GM12878 (cell line): ENCODE results near the gene SLC12A4. TPM values are rescaled to one million over a fixed set of nuclear protein-coding genes. Genes with fewer than 3 reads are reported as not detected.

Source experiments
- ATAC-seq: fragments of 200-7000 bp; cut with Tn5 transposase; 3 replicates; pipeline ENCODE4 v1.9.1; 2020; ENCODE audit warnings: mild to moderate bottlenecking, moderate library complexity
- BruUV-seq: library from RNA; stranded (reverse); fragments of 400-500 nt; replicated peaks from 2 replicates; lab custom pipeline; 2021; lab: Mats Ljungman, UMichigan
- CTCF ChIA-PET: fragments of 300-600 bp; sonication (Branson Sonifier 250); formaldehyde crosslinking; extraction: SDS; loops from one replicate; lab custom pipeline; 2021; ENCODE audit warnings: inconsistent platforms; lab: Yijun Ruan, JAX
- POLR2A ChIA-PET: fragments of 350-600 bp; formaldehyde crosslinking; extraction: SDS; loops from one replicate; lab custom pipeline; 2021; ENCODE audit warnings: inconsistent platforms; lab: Charles Lee
- RAD21 ChIA-PET: fragments of 300-600 bp; sonication (Branson Sonifier 250); formaldehyde crosslinking; loops from one replicate; lab custom pipeline; 2023; ENCODE audit warnings: antibody characterized with exemption; ENCODE audit not compliant: unreplicated experiment; lab: Charles Lee
- SMC1A ChIA-PET: fragments of 300-600 bp; sonication (Branson Sonifier 250); formaldehyde crosslinking; loops from one replicate; lab custom pipeline; 2023; ENCODE audit not compliant: unreplicated experiment, uncharacterized antibody; lab: Charles Lee
- DNase-seq: peaks from one replicate; pipeline ENCODE4 v3.0.0-alpha.2; 2011; ENCODE audit warnings: low read depth, low spot score
- FAIRE-seq: peaks from 3 replicates; lab custom pipeline; 2011; peaks lifted over from hg19 to GRCh38; lab: Jason Lieb, UNC
- H2AFZ ChIP-seq: 2 replicates; pipeline ENCODE4 v1.6.0; 2011; ENCODE audit warnings: low read depth, low read length, control low read depth; ENCODE audit not compliant: control insufficient read depth
- H3K27ac ChIP-seq: 2 replicates; pipeline ENCODE4 v1.5.1; 2011; ENCODE audit warnings: control low read depth; ENCODE audit not compliant: control insufficient read depth, insufficient read depth
- H3K27me3 ChIP-seq, 2 experiments: replicated peaks in 1 of 2; 2 replicates each; pipeline versions ENCODE4 v1.6.0 to v1.6.1; 2011; ENCODE audit warnings: low read length in 1 of 2; ENCODE audit not compliant: control insufficient read depth in 2 of 2, insufficient read depth in 2 of 2
- H3K36me3 ChIP-seq, 2 experiments: 2 replicates each; pipeline ENCODE4 v1.5.1; 2011; ENCODE audit warnings: low read length in 1 of 2; ENCODE audit not compliant: control insufficient read depth in 2 of 2, insufficient read depth in 2 of 2
- H3K4me1 ChIP-seq: 2 replicates; pipeline ENCODE4 v1.6.1; 2011; ENCODE audit warnings: mild to moderate bottlenecking, low read length, moderate library complexity, mixed read lengths; ENCODE audit not compliant: control insufficient read depth, insufficient read depth
- H3K4me2 ChIP-seq: 2 replicates; pipeline ENCODE4 v1.6.0; 2011; ENCODE audit warnings: control low read depth; ENCODE audit not compliant: control insufficient read depth, insufficient read depth
- H3K4me3 ChIP-seq: fragments of 200-600 bp; sonication (generic); 2 replicates; pipeline ENCODE4 v1.5.1; 2016
- H3K79me2 ChIP-seq: 2 replicates; pipeline ENCODE4 v1.6.0; 2011; ENCODE audit warnings: low read length; ENCODE audit not compliant: control insufficient read depth, insufficient read depth
- H3K9ac ChIP-seq: 2 replicates; pipeline ENCODE4 v1.8.0; 2011; ENCODE audit warnings: low read length, control low read depth, mixed read lengths; ENCODE audit not compliant: control insufficient read depth, insufficient read depth
- H3K9me3 ChIP-seq: replicated peaks from 3 replicates; pipeline ENCODE4 v1.5.1; 2011; ENCODE audit warnings: mild to moderate bottlenecking, low read length; ENCODE audit not compliant: control insufficient read depth, insufficient read depth
- H4K20me1 ChIP-seq: 2 replicates; pipeline ENCODE4 v1.6.0; 2011; ENCODE audit not compliant: control insufficient read depth, insufficient read depth
- BACH1 ChIP-seq: fragments of 450-650 bp; IDR thresholded peaks from 2 replicates; pipeline ENCODE4 v1.6.1; 2017; ENCODE audit warnings: mild to moderate bottlenecking, borderline replicate concordance
- CREM ChIP-seq: IDR thresholded peaks from 2 replicates; pipeline ENCODE4 v1.6.1; 2014; ENCODE audit warnings: antibody characterized with exemption, low read depth
- FOXK2 ChIP-seq: fragments of 450-650 bp; IDR thresholded peaks from 2 replicates; pipeline ENCODE4 v1.6.1; 2017; ENCODE audit warnings: mild to moderate bottlenecking, moderate library complexity
- IKZF1 ChIP-seq: fragments of 450-650 bp; conservative IDR thresholded peaks from 2 replicates; pipeline ENCODE4 v1.6.1; 2017; ENCODE audit warnings: antibody characterized with exemption, mild to moderate bottlenecking
- JUNB ChIP-seq: IDR thresholded peaks from 2 replicates; pipeline ENCODE4 v1.6.1; 2016; ENCODE audit warnings: antibody characterized with exemption, mild to moderate bottlenecking
- MYC ChIP-seq: IDR thresholded peaks from 2 replicates; pipeline ENCODE4 v1.6.1; 2011; ENCODE audit warnings: mild to moderate bottlenecking, low read length, moderate library complexity, inconsistent platforms; ENCODE audit not compliant: insufficient read depth, insufficient replicate concordance, insufficient read length, severe bottlenecking
- NR2C1 ChIP-seq: fragments of 450-650 bp; IDR thresholded peaks from 2 replicates; pipeline ENCODE4 v1.6.1; 2017; ENCODE audit warnings: antibody characterized with exemption, mild to moderate bottlenecking, moderate library complexity
- NR2C2 ChIP-seq: IDR thresholded peaks from 2 replicates; pipeline ENCODE4 v1.6.1; 2011; ENCODE audit warnings: borderline replicate concordance, low read depth; ENCODE audit not compliant: control insufficient read depth, insufficient read length
- RCOR1 ChIP-seq: conservative IDR thresholded peaks from 2 replicates; pipeline ENCODE4 v1.6.1; 2012; ENCODE audit warnings: low read depth, low read length, improper control_type of control experiment
- SMAD5 ChIP-seq: IDR thresholded peaks from 2 replicates; pipeline ENCODE4 v1.6.1; 2016; ENCODE audit warnings: antibody characterized with exemption, low read depth
- ZZZ3 ChIP-seq: IDR thresholded peaks from 2 replicates; pipeline ENCODE4 v1.6.1; 2011; ENCODE audit warnings: low read depth; ENCODE audit not compliant: control insufficient read depth, insufficient read length
- WGBS: methylation state at CpG from one replicate; pipeline ENCODE4 v1.1.6; 2016; ENCODE audit warnings: low lambda C conversion rate; ENCODE audit not compliant: insufficient replicate concordance, insufficient coverage; ENCODE audit errors: missing lambda C conversion rate; 5-methylcytosine and 5-hydroxymethylcytosine counted together
- in situ Hi-C: fragments of 300-500 bp; cut with MboI; formaldehyde crosslinking; loops from 9 replicates; pipeline ENCODE4 v1.14.3; 2018; ENCODE audit warnings: mixed read lengths
- intact Hi-C: fragments of 100-400 bp; cut with micrococcal nuclease; formaldehyde crosslinking; loops from one replicate; pipeline ENCODE4 v1.14.2; 2022; ENCODE audit not compliant: unreplicated experiment
- polyA plus RNA-seq, 11 experiments: library from polyadenylated mRNA; depleted of rRNA in 4 of 11; unstranded in 6 of 11; stranded (reverse) in 5 of 11; fragments of >200 nt; fragmentation: Nextera tagmentation in 4 of 11; fragmentation: Illumina TruSeq in 1 of 11; extraction: Ambion mirVana in 4 of 11; extraction: Trizol in 1 of 11; gene quantifications; 1 replicate in 1 of 11; 2 replicates in 10 of 11; pipeline versions ENCODE4 v1.2.1 to v1.2.3, GENCODE V29; 2011 to 2016; ENCODE audit warnings: inconsistent platforms in 2 of 11, missing spikeins in 2 of 11, low read depth in 1 of 11
- total RNA-seq, 4 experiments: library from RNA; depleted of rRNA in 3 of 4; stranded (reverse); fragments of >200 nt in 3 of 4; fragmentation: Illumina TruSeq in 1 of 4; extraction: Trizol in 1 of 4; gene quantifications; 2 replicates each; pipeline versions ENCODE4 v1.2.1 to v1.2.3, GENCODE V29; 2013 to 2021
- TF ChIP-seq, protein P1 (sequence below): fragments of 450-650 bp; conservative IDR thresholded peaks from 2 replicates; pipeline ENCODE4 v1.6.1; 2017; ENCODE audit warnings: mild to moderate bottlenecking, moderate library complexity
- TF ChIP-seq, protein P2 (sequence below): fragments of 450-650 bp; IDR thresholded peaks from 2 replicates; pipeline ENCODE4 v1.6.1; 2018; ENCODE audit warnings: borderline replicate concordance, mild to moderate bottlenecking; ENCODE audit not compliant: partially characterized antibody
- TF ChIP-seq, protein P3 (sequence below): fragments of 450-650 bp; IDR thresholded peaks from 2 replicates; pipeline ENCODE4 v1.6.1; 2016; ENCODE audit warnings: mild to moderate bottlenecking

SLC12A4 gene
- total and polyA plus RNA-seq, 10 of the 15 experiments (the other 5 are each of a cell fraction or from before 2014, with no cell fraction given): 0.95 to 39.9 (median 14.2) TPM

DNA sequence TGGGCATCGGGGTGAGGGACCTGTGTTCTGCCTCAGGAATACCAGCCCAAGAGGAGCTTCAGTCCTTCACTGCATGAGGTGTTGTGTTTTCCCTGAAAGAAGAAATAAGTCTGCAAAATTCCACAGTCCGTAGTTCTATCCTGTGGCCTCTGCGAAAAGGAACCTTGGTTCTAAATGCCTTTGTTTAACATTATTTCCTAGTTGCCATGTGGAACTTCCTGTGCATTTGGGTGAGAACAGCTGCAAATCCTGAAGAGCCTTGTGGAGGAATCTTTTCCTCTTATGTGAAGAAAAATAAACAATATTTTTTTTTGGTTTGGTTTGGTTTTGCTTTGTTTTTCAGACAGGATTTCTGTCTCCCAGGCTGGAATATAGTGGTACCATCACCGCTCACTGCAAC, 65.6 kb downstream of the SLC12A4 start:
- Histone ChIP-seq H3K4me3 (no peak overlapping the region), H3K79me2 (no peaks in the 10 kb centered on the region; the same call in 1 of the 2 replicates), H3K4me1 (no peaks in the 10 kb centered on the region), H3K27ac (no peak overlapping the region), H3K9me3 (no peaks in the 10 kb centered on the region), H3K4me2 (no peak overlapping the region), H4K20me1 (no peaks in the 10 kb centered on the region; the same call in 1 of the 2 replicates), H3K9ac (no peak overlapping the region), H2AFZ (no peak overlapping the region), H3K36me3 (no peaks in the 10 kb centered on the region; a peak in 2 of 4 replicates), H3K27me3 (no peaks in the 10 kb centered on the region)
- WGBS: 100% methylated on average over 4 of the region's 4 CpGs
- no TSS peak for BruUV-seq
- no peak for FAIRE-seq
- SMC1A ChIA-PET: no interaction called here
- CTCF ChIA-PET: interaction anchor here (1.0 to 1.2 kb wide), 2 partner anchors 136 to 230 kb away, joined by 3 to 4 read pairs; no protein-coding TSS in a partner anchor
- TF ChIP-seq JUNB (no peak), FOXK2 (no peak), ZZZ3 (no peak), MYC (no peak), BACH1 (no peak), NR2C1 (no peak), IKZF1 (no peak), RCOR1 (no peak), SMAD5 (no peak), CREM (no peak), NR2C2 (no peak)
- TF ChIP-seq, protein P1, sequence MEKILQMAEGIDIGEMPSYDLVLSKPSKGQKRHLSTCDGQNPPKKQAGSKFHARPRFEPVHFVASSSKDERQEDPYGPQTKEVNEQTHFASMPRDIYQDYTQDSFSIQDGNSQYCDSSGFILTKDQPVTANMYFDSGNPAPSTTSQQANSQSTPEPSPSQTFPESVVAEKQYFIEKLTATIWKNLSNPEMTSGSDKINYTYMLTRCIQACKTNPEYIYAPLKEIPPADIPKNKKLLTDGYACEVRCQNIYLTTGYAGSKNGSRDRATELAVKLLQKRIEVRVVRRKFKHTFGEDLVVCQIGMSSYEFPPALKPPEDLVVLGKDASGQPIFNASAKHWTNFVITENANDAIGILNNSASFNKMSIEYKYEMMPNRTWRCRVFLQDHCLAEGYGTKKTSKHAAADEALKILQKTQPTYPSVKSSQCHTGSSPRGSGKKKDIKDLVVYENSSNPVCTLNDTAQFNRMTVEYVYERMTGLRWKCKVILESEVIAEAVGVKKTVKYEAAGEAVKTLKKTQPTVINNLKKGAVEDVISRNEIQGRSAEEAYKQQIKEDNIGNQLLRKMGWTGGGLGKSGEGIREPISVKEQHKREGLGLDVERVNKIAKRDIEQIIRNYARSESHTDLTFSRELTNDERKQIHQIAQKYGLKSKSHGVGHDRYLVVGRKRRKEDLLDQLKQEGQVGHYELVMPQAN: no peak
- TF ChIP-seq, protein P2, sequence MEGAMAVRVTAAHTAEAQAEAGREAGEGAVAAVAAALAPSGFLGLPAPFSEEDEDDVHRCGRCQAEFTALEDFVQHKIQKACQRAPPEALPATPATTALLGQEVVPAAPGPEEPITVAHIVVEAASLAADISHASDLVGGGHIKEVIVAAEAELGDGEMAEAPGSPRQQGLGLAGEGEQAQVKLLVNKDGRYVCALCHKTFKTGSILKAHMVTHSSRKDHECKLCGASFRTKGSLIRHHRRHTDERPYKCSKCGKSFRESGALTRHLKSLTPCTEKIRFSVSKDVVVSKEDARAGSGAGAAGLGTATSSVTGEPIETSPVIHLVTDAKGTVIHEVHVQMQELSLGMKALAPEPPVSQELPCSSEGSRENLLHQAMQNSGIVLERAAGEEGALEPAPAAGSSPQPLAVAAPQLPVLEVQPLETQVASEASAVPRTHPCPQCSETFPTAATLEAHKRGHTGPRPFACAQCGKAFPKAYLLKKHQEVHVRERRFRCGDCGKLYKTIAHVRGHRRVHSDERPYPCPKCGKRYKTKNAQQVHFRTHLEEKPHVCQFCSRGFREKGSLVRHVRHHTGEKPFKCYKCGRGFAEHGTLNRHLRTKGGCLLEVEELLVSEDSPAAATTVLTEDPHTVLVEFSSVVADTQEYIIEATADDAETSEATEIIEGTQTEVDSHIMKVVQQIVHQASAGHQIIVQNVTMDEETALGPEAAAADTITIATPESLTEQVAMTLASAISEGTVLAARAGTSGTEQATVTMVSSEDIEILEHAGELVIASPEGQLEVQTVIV: no peak
- TF ChIP-seq, protein P3, sequence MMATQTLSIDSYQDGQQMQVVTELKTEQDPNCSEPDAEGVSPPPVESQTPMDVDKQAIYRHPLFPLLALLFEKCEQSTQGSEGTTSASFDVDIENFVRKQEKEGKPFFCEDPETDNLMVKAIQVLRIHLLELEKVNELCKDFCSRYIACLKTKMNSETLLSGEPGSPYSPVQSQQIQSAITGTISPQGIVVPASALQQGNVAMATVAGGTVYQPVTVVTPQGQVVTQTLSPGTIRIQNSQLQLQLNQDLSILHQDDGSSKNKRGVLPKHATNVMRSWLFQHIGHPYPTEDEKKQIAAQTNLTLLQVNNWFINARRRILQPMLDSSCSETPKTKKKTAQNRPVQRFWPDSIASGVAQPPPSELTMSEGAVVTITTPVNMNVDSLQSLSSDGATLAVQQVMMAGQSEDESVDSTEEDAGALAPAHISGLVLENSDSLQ: no peak
- POLR2A ChIA-PET: no interaction called here
- in situ Hi-C loops: no loop called here
- RAD21 ChIA-PET: interaction anchor here (0.8 kb wide), 1 partner anchor 818 kb away, joined by 3 read pairs; no protein-coding TSS in a partner anchor
- DNase-seq: no peak
- no peak for ATAC-seq
- intact Hi-C loops: no loop called here
